ENCODE data around the gene S100B.

DNA sequence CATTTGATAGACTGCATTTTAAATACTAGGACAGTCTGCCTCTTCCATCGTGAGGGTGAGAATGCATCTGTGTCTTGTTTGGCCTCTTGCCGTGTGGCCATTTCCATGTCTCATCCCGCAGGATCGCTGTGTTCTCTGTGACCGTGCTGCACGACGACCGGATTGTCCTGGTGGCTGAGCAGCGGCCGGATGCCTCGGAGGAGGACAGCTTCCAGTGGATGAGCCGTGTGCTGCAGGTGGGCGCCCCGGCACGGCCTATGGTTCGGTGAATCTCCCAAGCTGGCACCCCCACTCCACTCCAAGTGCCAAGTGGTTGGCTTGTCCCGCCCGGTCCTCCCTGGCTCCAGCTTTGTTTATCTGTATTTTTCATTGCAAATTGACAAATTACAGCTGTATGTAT lies 55.2 kb downstream of the S100B start:
- TF ChIP-seq, protein P1, sequence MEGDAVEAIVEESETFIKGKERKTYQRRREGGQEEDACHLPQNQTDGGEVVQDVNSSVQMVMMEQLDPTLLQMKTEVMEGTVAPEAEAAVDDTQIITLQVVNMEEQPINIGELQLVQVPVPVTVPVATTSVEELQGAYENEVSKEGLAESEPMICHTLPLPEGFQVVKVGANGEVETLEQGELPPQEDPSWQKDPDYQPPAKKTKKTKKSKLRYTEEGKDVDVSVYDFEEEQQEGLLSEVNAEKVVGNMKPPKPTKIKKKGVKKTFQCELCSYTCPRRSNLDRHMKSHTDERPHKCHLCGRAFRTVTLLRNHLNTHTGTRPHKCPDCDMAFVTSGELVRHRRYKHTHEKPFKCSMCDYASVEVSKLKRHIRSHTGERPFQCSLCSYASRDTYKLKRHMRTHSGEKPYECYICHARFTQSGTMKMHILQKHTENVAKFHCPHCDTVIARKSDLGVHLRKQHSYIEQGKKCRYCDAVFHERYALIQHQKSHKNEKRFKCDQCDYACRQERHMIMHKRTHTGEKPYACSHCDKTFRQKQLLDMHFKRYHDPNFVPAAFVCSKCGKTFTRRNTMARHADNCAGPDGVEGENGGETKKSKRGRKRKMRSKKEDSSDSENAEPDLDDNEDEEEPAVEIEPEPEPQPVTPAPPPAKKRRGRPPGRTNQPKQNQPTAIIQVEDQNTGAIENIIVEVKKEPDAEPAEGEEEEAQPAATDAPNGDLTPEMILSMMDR (IDR thresholded peaks at IDR 0.05), result no peak
- no peak for TF ChIP-seq POLR2A (IDR thresholded peaks at IDR 0.05)

Data from tibial nerve (tissue), 3 donors.